ENCODE data around the gene PRTFDC1. TPM values are rescaled to one million over a fixed set of nuclear protein-coding genes. Genes with fewer than 3 reads are reported as not detected.
"Not testable (repeated sequence)": the region's sequence is repeated elsewhere in the genome, so short reads cannot be mapped to it uniquely, and the experiment has no call there.

The PRTFDC1 gene
- total RNA-seq, 1 experiment from 2014 or later = 15.3 TPM

GRCh38 chr10:24843256-24843655 lies 109.2 kb downstream of the PRTFDC1 start:
- no peak for DNase-seq (ENCODE audit: low read depth)

GRCh38 chr10:24842856-24843255 lies 109.5 kb downstream of the PRTFDC1 start:
- DNase-seq (ENCODE audit: low read depth) = no peak

- DNase-seq (ENCODE audit: low read depth) = no peak
These were observed 110.9 kb downstream of the PRTFDC1 start for GRCh38 chr10:24841530-24841929.

- no peak for DNase-seq (ENCODE audit: low read depth)
These were observed 111.6 kb downstream of the PRTFDC1 start for GRCh38 chr10:24840784-24841183.

- DNase-seq (ENCODE audit: low read depth) = not testable (repeated sequence)
These were observed 114.6 kb downstream of the PRTFDC1 start for GRCh38 chr10:24837781-24838180.

- DNase-seq (ENCODE audit: low read depth) = no peak
These were observed 117.5 kb downstream of the PRTFDC1 start for GRCh38 chr10:24834869-24835268.

GRCh38 chr10:24826009-24826408 lies 126.4 kb downstream of the PRTFDC1 start:
- peak; percentile 36 for DNase-seq (ENCODE audit: low read depth)

GRCh38 chr10:24825551-24825950 lies 126.9 kb downstream of the PRTFDC1 start:
- no peak for DNase-seq (ENCODE audit: low read depth)

- DNase-seq (ENCODE audit: low read depth) = no peak
These were observed 127.9 kb downstream of the PRTFDC1 start for GRCh38 chr10:24824536-24824935.

GRCh38 chr10:24824124-24824523 lies 128.3 kb downstream of the PRTFDC1 start:
- no peak for DNase-seq (ENCODE audit: low read depth)

- DNase-seq (ENCODE audit: low read depth) = no peak
These were observed 129.8 kb downstream of the PRTFDC1 start for GRCh38 chr10:24822590-24822989.

- peak; percentile 65 for DNase-seq (ENCODE audit: low read depth)
These were observed 130.4 kb downstream of the PRTFDC1 start for GRCh38 chr10:24821986-24822385.

GRCh38 chr10:24816868-24817396 lies 135.5 kb downstream of the PRTFDC1 start:
- DNase-seq (ENCODE audit: low read depth) = no peak

GRCh38 chr10:24814568-24815313 lies 137.7 kb downstream of the PRTFDC1 start:
- DNase-seq (ENCODE audit: low read depth) = peak; percentile 85

- DNase-seq (ENCODE audit: low read depth) = no peak
These were observed 138.6 kb downstream of the PRTFDC1 start for GRCh38 chr10:24813856-24814255.

GRCh38 chr10:24806262-24806661 lies 146.1 kb downstream of the PRTFDC1 start:
- DNase-seq (ENCODE audit: low read depth) = no peak

GRCh38 chr10:24804956-24805355 lies 147.4 kb downstream of the PRTFDC1 start:
- no peak for DNase-seq (ENCODE audit: low read depth)

- no peak for DNase-seq (ENCODE audit: low read depth)
These were observed 148.0 kb downstream of the PRTFDC1 start for GRCh38 chr10:24804392-24804791.

GRCh38 chr10:24802378-24802777 lies 150.0 kb downstream of the PRTFDC1 start:
- DNase-seq (ENCODE audit: low read depth) = no peak

GRCh38 chr10:24800861-24801260 lies 151.5 kb downstream of the PRTFDC1 start:
- DNase-seq (ENCODE audit: low read depth) = no peak

All from M059J (cell line).